Ishikawa (cell line): ENCODE results near the gene RAD9A.

Experiments used
- CEBPB ChIP-seq: IDR thresholded peaks from 2 replicates; pipeline ENCODE4 v1.6.1; 2012
- CREB1 ChIP-seq: IDR thresholded peaks from 2 replicates; pipeline ENCODE4 v1.6.1; 2012; ENCODE audit warnings: low read depth
- EGR1 ChIP-seq: IDR thresholded peaks from 2 replicates; pipeline ENCODE4 v1.6.1; 2012
- EP300 ChIP-seq: IDR thresholded peaks from 2 replicates; pipeline ENCODE4 v1.6.1; 2012; ENCODE audit warnings: borderline replicate concordance
- FOXM1 ChIP-seq: IDR thresholded peaks from 2 replicates; pipeline ENCODE4 v1.6.1; 2012; ENCODE audit warnings: low read depth, borderline replicate concordance
- MAX ChIP-seq: IDR thresholded peaks from 2 replicates; pipeline ENCODE4 v1.6.1; 2012
- NFIC ChIP-seq: IDR thresholded peaks from 2 replicates; pipeline ENCODE4 v1.6.1; 2012
- RAD21 ChIP-seq: IDR thresholded peaks from 2 replicates; pipeline ENCODE4 v1.6.1; 2012; ENCODE audit warnings: low read depth
- REST ChIP-seq: IDR thresholded peaks from 2 replicates; pipeline ENCODE4 v1.6.1; 2012; ENCODE audit warnings: low read depth, mild to moderate bottlenecking
- TAF1 ChIP-seq: IDR thresholded peaks from 2 replicates; pipeline ENCODE4 v1.6.1; 2012; ENCODE audit warnings: low read depth, mild to moderate bottlenecking
- TCF12 ChIP-seq: IDR thresholded peaks from 2 replicates; pipeline ENCODE4 v1.6.1; 2012; ENCODE audit warnings: low read depth
- TEAD4 ChIP-seq: IDR thresholded peaks from 2 replicates; pipeline ENCODE4 v1.6.1; 2012
- USF1 ChIP-seq: IDR thresholded peaks from 2 replicates; pipeline ENCODE4 v1.6.1; 2012
- YY1 ChIP-seq: IDR thresholded peaks from 2 replicates; pipeline ENCODE4 v1.6.1; 2012; ENCODE audit warnings: low read depth
- ZBTB7A ChIP-seq: IDR thresholded peaks from 2 replicates; pipeline ENCODE4 v1.6.1; 2012; ENCODE audit warnings: low read depth

Gene RAD9A

GRCh38 chr11:67389477-67389876, 2.3 kb upstream of the RAD9A start:
- no peak for TF ChIP-seq TEAD4
- TF ChIP-seq RAD21 = peak; percentile 52

GRCh38 chr11:67390947-67391303, 861 bp upstream of the RAD9A start:
- TF ChIP-seq ZBTB7A (no peak), CREB1 (no peak), MAX (no peak), NFIC (no peak), TAF1 (no peak), YY1 (no peak), FOXM1 (no peak), CEBPB (no peak), RAD21 (no peak), EP300 (no peak), REST (no peak), TCF12 (no peak), USF1 (no peak), EGR1 (no peak), TEAD4 (no peak)

- TF ChIP-seq FOXM1 (no peak), REST (no peak), TCF12 (no peak), NFIC (no peak), MAX (no peak), CREB1 (no peak), EGR1 (no peak), EP300 (no peak), ZBTB7A (no peak), YY1 (no peak), RAD21 (no peak), USF1 (no peak), TAF1 (no peak), CEBPB (no peak), TEAD4 (no peak)
Measured at GRCh38 chr11:67392183-67392715, 463 bp downstream of the RAD9A start.

- no peak for TF ChIP-seq USF1
- no peak for TF ChIP-seq YY1
- TF ChIP-seq TAF1 = no peak
- no peak for TF ChIP-seq REST
- no peak for TF ChIP-seq TCF12
- TF ChIP-seq RAD21 = no peak
- TF ChIP-seq NFIC = no peak
- TF ChIP-seq FOXM1 = no peak
Measured at GRCh38 chr11:67393437-67393836, 1.7 kb downstream of the RAD9A start.
